ENCODE data around the gene CNNM2.

DNA sequence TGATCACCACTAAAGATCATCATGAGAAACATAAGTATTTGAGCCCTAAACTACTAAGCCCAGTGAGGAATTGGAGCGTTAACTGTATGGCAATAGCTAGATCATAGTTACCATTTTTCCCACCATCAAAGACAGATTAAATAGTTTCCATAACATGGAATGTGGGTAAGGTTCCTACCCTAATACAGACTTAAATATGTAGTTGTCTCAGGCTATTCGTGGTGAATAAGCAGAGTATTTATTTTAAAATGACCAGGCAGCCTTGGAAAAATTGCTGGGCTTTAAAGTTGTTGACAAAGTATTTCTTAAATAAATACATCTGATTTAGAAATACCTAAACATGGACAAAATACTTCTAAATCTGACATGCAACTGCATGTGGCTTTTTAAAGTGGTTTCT, 168.2 kb downstream of the CNNM2 start:
- no peak for TF ChIP-seq ZNF133 (tag by site-specific recombination; IDR thresholded peaks at IDR 0.05)
- no peak for TF ChIP-seq KLF7 (tag by site-specific recombination; IDR thresholded peaks at IDR 0.05; ENCODE audit: borderline replicate concordance)
- TF ChIP-seq, protein P1, sequence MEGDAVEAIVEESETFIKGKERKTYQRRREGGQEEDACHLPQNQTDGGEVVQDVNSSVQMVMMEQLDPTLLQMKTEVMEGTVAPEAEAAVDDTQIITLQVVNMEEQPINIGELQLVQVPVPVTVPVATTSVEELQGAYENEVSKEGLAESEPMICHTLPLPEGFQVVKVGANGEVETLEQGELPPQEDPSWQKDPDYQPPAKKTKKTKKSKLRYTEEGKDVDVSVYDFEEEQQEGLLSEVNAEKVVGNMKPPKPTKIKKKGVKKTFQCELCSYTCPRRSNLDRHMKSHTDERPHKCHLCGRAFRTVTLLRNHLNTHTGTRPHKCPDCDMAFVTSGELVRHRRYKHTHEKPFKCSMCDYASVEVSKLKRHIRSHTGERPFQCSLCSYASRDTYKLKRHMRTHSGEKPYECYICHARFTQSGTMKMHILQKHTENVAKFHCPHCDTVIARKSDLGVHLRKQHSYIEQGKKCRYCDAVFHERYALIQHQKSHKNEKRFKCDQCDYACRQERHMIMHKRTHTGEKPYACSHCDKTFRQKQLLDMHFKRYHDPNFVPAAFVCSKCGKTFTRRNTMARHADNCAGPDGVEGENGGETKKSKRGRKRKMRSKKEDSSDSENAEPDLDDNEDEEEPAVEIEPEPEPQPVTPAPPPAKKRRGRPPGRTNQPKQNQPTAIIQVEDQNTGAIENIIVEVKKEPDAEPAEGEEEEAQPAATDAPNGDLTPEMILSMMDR (tag by site-specific recombination; IDR thresholded peaks at IDR 0.05) = no peak
- no peak for TF ChIP-seq ZNF629 (tag by site-specific recombination; IDR thresholded peaks at IDR 0.05)
- no peak for TF ChIP-seq ZNF274 (IDR thresholded peaks at IDR 0.05; ENCODE audit: low read length)
- TF ChIP-seq ZNF274 (tag by site-specific recombination; IDR thresholded peaks at IDR 0.05; ENCODE audit: borderline replicate concordance) = no peak
- no peak for TF ChIP-seq ZNF302 (tag by site-specific recombination; IDR thresholded peaks at IDR 0.05; ENCODE audit: low read depth)
- TF ChIP-seq, protein P2, sequence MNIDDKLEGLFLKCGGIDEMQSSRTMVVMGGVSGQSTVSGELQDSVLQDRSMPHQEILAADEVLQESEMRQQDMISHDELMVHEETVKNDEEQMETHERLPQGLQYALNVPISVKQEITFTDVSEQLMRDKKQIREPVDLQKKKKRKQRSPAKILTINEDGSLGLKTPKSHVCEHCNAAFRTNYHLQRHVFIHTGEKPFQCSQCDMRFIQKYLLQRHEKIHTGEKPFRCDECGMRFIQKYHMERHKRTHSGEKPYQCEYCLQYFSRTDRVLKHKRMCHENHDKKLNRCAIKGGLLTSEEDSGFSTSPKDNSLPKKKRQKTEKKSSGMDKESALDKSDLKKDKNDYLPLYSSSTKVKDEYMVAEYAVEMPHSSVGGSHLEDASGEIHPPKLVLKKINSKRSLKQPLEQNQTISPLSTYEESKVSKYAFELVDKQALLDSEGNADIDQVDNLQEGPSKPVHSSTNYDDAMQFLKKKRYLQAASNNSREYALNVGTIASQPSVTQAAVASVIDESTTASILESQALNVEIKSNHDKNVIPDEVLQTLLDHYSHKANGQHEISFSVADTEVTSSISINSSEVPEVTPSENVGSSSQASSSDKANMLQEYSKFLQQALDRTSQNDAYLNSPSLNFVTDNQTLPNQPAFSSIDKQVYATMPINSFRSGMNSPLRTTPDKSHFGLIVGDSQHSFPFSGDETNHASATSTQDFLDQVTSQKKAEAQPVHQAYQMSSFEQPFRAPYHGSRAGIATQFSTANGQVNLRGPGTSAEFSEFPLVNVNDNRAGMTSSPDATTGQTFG (tag by site-specific recombination; IDR thresholded peaks at IDR 0.05; ENCODE audit: borderline replicate concordance) = no peak
- no peak for TF ChIP-seq ZNF837 (tag by site-specific recombination; IDR thresholded peaks at IDR 0.05)
- TF ChIP-seq BCL11A (tag by site-specific recombination; IDR thresholded peaks at IDR 0.05; ENCODE audit: low read depth) = no peak
- no peak for TF ChIP-seq SP7 (tag by site-specific recombination; IDR thresholded peaks at IDR 0.05)
- no peak for TF ChIP-seq ZBTB7A (tag by site-specific recombination; IDR thresholded peaks at IDR 0.05; ENCODE audit: low read depth)
- TF ChIP-seq, protein P3, sequence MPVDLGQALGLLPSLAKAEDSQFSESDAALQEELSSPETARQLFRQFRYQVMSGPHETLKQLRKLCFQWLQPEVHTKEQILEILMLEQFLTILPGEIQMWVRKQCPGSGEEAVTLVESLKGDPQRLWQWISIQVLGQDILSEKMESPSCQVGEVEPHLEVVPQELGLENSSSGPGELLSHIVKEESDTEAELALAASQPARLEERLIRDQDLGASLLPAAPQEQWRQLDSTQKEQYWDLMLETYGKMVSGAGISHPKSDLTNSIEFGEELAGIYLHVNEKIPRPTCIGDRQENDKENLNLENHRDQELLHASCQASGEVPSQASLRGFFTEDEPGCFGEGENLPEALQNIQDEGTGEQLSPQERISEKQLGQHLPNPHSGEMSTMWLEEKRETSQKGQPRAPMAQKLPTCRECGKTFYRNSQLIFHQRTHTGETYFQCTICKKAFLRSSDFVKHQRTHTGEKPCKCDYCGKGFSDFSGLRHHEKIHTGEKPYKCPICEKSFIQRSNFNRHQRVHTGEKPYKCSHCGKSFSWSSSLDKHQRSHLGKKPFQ (tag by site-specific recombination; IDR thresholded peaks at IDR 0.05) = no peak

All from HEK293 (cell line).